ENCODE results near the gene CD81.
A peak's percentile ranks its signal among the peaks of the same experiment; 100 is the strongest.

DNA sequence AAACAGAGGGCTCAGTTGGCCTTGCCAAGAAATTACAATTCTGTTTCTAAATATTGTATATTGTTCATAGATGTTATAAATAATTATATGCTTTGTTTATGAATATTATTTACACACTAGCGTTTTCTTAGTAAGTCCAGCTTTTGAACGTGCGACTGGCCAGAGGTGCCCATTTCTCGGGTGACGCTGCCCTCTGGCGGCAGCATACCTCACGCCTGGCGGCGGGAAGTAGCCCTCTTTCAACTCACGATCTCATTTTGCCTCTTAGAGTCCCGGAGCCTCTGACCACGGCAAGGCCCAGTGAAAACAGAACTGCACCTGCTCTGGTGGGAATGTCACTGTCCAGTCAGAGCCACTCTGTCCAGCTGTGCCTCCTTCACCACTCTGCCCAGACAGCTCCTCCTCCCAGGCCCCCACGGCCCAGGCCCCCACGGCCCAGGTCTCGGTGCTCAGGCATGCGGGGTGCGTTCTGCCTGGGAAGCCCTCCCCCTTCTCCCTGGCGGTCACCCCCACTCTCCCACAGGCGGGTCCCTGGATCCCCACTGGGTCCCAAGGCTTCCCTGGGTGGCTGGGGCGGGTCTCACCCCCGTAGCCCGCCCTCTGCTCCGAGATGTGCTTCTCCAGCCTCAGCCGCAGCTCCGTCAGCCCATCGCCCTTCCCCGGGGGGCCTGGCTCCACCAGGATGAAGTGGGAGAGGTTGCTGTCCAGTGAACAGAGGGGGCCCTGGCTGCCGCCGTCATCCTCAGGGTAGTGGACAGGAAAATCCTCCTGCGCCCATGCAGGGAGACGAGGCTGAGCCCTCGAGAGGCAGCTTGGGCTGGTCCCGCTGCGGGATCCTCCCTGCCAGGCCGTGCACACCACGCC is 42.8 kb downstream of the CD81 start:
- TF ChIP-seq, protein P1, sequence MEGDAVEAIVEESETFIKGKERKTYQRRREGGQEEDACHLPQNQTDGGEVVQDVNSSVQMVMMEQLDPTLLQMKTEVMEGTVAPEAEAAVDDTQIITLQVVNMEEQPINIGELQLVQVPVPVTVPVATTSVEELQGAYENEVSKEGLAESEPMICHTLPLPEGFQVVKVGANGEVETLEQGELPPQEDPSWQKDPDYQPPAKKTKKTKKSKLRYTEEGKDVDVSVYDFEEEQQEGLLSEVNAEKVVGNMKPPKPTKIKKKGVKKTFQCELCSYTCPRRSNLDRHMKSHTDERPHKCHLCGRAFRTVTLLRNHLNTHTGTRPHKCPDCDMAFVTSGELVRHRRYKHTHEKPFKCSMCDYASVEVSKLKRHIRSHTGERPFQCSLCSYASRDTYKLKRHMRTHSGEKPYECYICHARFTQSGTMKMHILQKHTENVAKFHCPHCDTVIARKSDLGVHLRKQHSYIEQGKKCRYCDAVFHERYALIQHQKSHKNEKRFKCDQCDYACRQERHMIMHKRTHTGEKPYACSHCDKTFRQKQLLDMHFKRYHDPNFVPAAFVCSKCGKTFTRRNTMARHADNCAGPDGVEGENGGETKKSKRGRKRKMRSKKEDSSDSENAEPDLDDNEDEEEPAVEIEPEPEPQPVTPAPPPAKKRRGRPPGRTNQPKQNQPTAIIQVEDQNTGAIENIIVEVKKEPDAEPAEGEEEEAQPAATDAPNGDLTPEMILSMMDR (IDR thresholded peaks at IDR 0.05; ENCODE audit: low read depth, low read length) = peak; percentile 89
- TF ChIP-seq EZH2phosphoT487 (IDR thresholded peaks at IDR 0.05; ENCODE audit: low read depth) = no peak
